ENCODE data around the gene MYOC. TPM values are rescaled to one million over a fixed set of nuclear protein-coding genes. Genes with fewer than 3 reads are reported as not detected.
"Not testable (repeated sequence)": the region's sequence is repeated elsewhere in the genome, so short reads cannot be mapped to it uniquely, and the experiment has no call there.

MYOC gene
- total RNA-seq, 3 donors from 2014 or later (not counting 1 experiment from before 2014, with no cell fraction given): not detected

GRCh38 chr1:171616586-171616985 is 35.9 kb downstream of the MYOC start:
- DNase-seq: no peak
- no peak overlapping the region for H3K27ac Mint-ChIP-seq
- no peaks in the 10 kb centered on the region for H3K9me3 Mint-ChIP-seq
- no peak overlapping the region for H3K4me3 Mint-ChIP-seq
- no peaks in the 10 kb centered on the region for H3K36me3 Mint-ChIP-seq
- Histone ChIP-seq H3K9me3 (ENCODE audit: control insufficient read depth, insufficient read depth, low read length) (no peaks in the 10 kb centered on the region), H3K4me3 (ENCODE audit: low read length) (no peak overlapping the region), H3K27ac (ENCODE audit: low read length) (no peak overlapping the region), H3K4me1 (ENCODE audit: control insufficient read depth, insufficient read depth, low read length) (no peaks in the 10 kb centered on the region), H3K36me3 (ENCODE audit: control insufficient read depth, insufficient read depth, low read length) (no peaks in the 10 kb centered on the region), H3K27me3 (ENCODE audit: control insufficient read depth, insufficient read depth, low read length) (no peaks in the 10 kb centered on the region)
- TF ChIP-seq CTCF (IDR thresholded peaks at IDR 0.05): no peak
- intact Hi-C loops (cut with micrococcal nuclease): no loop called here
- WGBS (ENCODE audit: insufficient coverage): 88% methylated on average over 2 of the region's 2 CpGs
- ATAC-seq: no peak
- peaks cover 0 to 7% of the 10 kb centered on the region in 2 donors for H3K27me3 Mint-ChIP-seq (ENCODE audit: low read depth in 2 of 2)
- no peaks in the 10 kb centered on the region for H3K4me1 Mint-ChIP-seq

DNA sequence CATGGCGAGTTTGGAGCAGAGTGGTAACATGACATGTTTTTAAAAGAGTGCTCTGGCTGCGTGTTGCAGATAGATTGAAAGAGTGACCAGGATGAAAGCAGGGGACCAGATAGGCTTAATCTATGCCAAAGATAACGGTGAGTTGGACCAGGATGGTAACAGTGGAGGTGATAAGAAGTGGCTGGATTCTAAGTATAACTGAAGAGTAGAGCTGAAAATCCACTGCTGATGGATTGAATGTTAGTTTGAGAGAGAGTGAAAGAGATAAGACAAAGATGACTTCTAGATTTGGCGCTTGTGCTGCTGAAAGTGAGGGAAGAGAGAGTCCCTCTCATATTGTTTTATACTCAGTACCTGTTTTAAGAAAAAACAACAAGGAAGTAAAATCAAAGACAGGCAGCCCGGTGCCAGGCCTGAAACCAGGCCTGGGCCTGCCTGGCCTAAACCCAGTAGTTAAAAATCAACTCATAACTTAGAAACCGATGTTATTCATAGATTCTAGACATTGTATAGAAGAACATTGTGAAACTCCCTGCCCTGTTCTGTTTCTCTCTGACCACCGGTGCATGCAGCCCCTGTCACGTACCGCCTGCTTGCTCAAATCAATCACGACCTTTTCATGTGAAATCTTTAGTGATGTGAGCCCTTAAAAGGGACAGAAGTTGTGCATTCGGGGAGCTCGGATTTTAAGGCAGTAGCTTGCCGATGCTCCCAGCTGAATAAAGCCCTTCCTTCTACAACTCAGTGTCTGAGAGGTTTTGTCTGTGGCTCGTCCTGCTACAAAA is 37.2 kb downstream of the MYOC start:
- H3K4me1 ChIP-seq (ENCODE audit: control insufficient read depth, insufficient read depth, low read length); H3K4me3 ChIP-seq (ENCODE audit: low read length); H3K36me3 Mint-ChIP-seq; H3K4me1 Mint-ChIP-seq; intact Hi-C loops (cut with micrococcal nuclease); H3K36me3 ChIP-seq (ENCODE audit: control insufficient read depth, insufficient read depth, low read length); ATAC-seq; H3K4me3 Mint-ChIP-seq; DNase-seq; H3K27me3 ChIP-seq (ENCODE audit: control insufficient read depth, insufficient read depth, low read length); H3K9me3 Mint-ChIP-seq; H3K27ac ChIP-seq (ENCODE audit: low read length); H3K27me3 Mint-ChIP-seq (ENCODE audit: low read depth in 2 of 2); H3K27ac Mint-ChIP-seq; H3K9me3 ChIP-seq (ENCODE audit: control insufficient read depth, insufficient read depth, low read length): not testable (repeated sequence)
- 91% methylated on average over 13 of the region's 14 CpGs for WGBS (ENCODE audit: insufficient coverage)

GRCh38 chr1:171613282-171613681 is 39.2 kb downstream of the MYOC start:
- Histone ChIP-seq H3K27me3 (ENCODE audit: control insufficient read depth, insufficient read depth, low read length) (no peaks in the 10 kb centered on the region), H3K9me3 (ENCODE audit: control insufficient read depth, insufficient read depth, low read length) (no peaks in the 10 kb centered on the region), H3K36me3 (ENCODE audit: control insufficient read depth, insufficient read depth, low read length) (no peaks in the 10 kb centered on the region), H3K4me3 (ENCODE audit: low read length) (no peak overlapping the region), H3K27ac (ENCODE audit: low read length) (no peak overlapping the region), H3K4me1 (ENCODE audit: control insufficient read depth, insufficient read depth, low read length) (no peaks in the 10 kb centered on the region)
- Mint-ChIP-seq H3K9me3 (no peaks in the 10 kb centered on the region), H3K36me3 (no peaks in the 10 kb centered on the region), H3K27ac (no peak overlapping the region), H3K4me3 (no peak overlapping the region), H3K27me3 (ENCODE audit: low read depth in 2 of 2) (peaks cover 0 to 7% of the 10 kb centered on the region in 2 donors), H3K4me1 (no peaks in the 10 kb centered on the region)
- intact Hi-C loops (cut with micrococcal nuclease): no loop called here
- DNase-seq (no peak), ATAC-seq (no peak)
- TF ChIP-seq CTCF (IDR thresholded peaks at IDR 0.05): no peak
- 84% methylated on average over 1 of the region's 1 CpG for WGBS (ENCODE audit: insufficient coverage)

GRCh38 chr1:171611306-171611705 is 41.2 kb downstream of the MYOC start:
- 83% methylated on average over 2 of the region's 2 CpGs for WGBS (ENCODE audit: insufficient coverage)
- H3K9me3 Mint-ChIP-seq: no peaks in the 10 kb centered on the region
- Histone ChIP-seq H3K9me3 (ENCODE audit: control insufficient read depth, insufficient read depth, low read length) (no peaks in the 10 kb centered on the region), H3K27ac (ENCODE audit: low read length) (no peak overlapping the region), H3K27me3 (ENCODE audit: control insufficient read depth, insufficient read depth, low read length) (no peaks in the 10 kb centered on the region), H3K4me1 (ENCODE audit: control insufficient read depth, insufficient read depth, low read length) (no peaks in the 10 kb centered on the region), H3K36me3 (ENCODE audit: control insufficient read depth, insufficient read depth, low read length) (no peaks in the 10 kb centered on the region), H3K4me3 (ENCODE audit: low read length) (no peak overlapping the region)
- DNase-seq (no peak), ATAC-seq (no peak)
- TF ChIP-seq CTCF (IDR thresholded peaks at IDR 0.05): no peak
- H3K27me3 Mint-ChIP-seq (ENCODE audit: low read depth in 2 of 2): no peaks in the 10 kb centered on the region
- intact Hi-C loops (cut with micrococcal nuclease): no loop called here
- no peaks in the 10 kb centered on the region for H3K4me1 Mint-ChIP-seq
- no peaks in the 10 kb centered on the region for H3K36me3 Mint-ChIP-seq
- no peak overlapping the region for H3K27ac Mint-ChIP-seq
- H3K4me3 Mint-ChIP-seq: no peak overlapping the region
